Type B pancreatic cell (in vitro differentiated cells): ENCODE measurements around the gene PDXP. TPM values are rescaled to one million over a fixed set of nuclear protein-coding genes. Genes with fewer than 3 reads are reported as not detected.
A peak's percentile ranks its signal among the peaks of the same experiment; 100 is the strongest.

Experiments
- DNase-seq: peaks from one replicate; pipeline ENCODE4 v3.0.0; 2021; ENCODE audit warnings: mixed read lengths; ENCODE audit not compliant: unreplicated experiment; ENCODE audit errors: extremely low spot score
- H3K27ac Mint-ChIP-seq: 2 replicates; pipeline ENCODE4 v1.8.0; 2021; ENCODE audit warnings: mild to moderate bottlenecking, mixed read lengths
- H3K27me3 Mint-ChIP-seq: 2 replicates; pipeline ENCODE4 v1.8.0; 2021; ENCODE audit warnings: mixed read lengths
- H3K36me3 Mint-ChIP-seq: 2 replicates; pipeline ENCODE4 v1.8.0; 2021; ENCODE audit warnings: mixed read lengths
- H3K4me1 Mint-ChIP-seq: one replicate; pipeline ENCODE4 v1.8.0; 2021; ENCODE audit warnings: mixed read lengths; ENCODE audit not compliant: unreplicated experiment
- H3K4me3 Mint-ChIP-seq: 2 replicates; pipeline ENCODE4 v1.8.0; 2021; ENCODE audit warnings: mild to moderate bottlenecking, mixed read lengths
- H3K9me3 Mint-ChIP-seq: 2 replicates; pipeline ENCODE4 v1.8.0; 2021; ENCODE audit warnings: mixed read lengths
- CTCF ChIP-seq: fragments of 200-600 bp; sonication (generic); conservative IDR thresholded peaks from 2 replicates; pipeline ENCODE4 v1.5.0; 2021; ENCODE audit warnings: antibody characterized with exemption, mild to moderate bottlenecking
- total RNA-seq: library from RNA; stranded (reverse); gene quantifications from 2 replicates; pipeline ENCODE4 v1.2.1, GENCODE V29; 2021; ENCODE audit warnings: low replicate concordance

Gene PDXP
- total RNA-seq, 1 donor from 2014 or later: 30.2 TPM

DNA sequence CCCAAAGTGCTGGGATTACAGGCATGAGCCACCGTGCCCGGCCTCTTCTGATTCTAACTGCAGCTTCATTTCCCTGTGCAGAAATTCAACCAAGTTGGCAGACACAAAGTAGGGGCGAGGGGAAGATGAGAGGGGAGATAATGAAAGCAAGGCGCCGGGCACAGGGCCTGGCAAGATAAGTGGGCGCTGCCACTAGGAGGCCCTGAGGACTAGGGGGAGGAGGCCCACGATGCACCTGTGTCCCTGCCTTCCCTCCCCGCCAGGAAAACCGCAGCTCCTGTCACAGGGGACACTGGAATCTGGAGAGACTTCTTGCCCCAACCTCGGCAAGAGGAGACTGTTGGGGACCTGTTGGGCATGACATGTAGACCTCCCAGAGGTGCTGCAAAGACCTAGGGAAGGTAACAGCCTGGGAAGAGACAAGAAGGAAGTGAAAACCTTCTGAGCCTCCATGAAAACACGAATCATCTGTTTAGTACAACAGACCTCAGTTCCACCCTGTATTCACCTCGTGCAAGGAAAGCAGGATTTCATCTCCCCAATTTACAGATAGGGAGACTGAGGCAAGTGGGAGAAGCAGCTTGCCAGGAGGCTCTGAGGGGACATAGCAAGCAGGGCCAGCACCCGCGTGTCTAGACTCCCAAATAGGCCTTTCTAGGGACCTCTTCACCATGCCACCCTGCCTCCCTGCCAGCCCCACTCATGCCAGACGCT is 13.8 kb downstream of the PDXP start:
- H3K4me3 Mint-ChIP-seq: no peak overlapping the region
- no peaks in the 10 kb centered on the region for H3K27me3 Mint-ChIP-seq
- no peak for DNase-seq
- H3K36me3 Mint-ChIP-seq: peaks cover 3% of the 10 kb centered on the region
- H3K4me1 Mint-ChIP-seq: peaks cover 14% of the 10 kb centered on the region
- H3K9me3 Mint-ChIP-seq: no peaks in the 10 kb centered on the region
- no peak for TF ChIP-seq CTCF
- H3K27ac Mint-ChIP-seq: no peak overlapping the region

DNA sequence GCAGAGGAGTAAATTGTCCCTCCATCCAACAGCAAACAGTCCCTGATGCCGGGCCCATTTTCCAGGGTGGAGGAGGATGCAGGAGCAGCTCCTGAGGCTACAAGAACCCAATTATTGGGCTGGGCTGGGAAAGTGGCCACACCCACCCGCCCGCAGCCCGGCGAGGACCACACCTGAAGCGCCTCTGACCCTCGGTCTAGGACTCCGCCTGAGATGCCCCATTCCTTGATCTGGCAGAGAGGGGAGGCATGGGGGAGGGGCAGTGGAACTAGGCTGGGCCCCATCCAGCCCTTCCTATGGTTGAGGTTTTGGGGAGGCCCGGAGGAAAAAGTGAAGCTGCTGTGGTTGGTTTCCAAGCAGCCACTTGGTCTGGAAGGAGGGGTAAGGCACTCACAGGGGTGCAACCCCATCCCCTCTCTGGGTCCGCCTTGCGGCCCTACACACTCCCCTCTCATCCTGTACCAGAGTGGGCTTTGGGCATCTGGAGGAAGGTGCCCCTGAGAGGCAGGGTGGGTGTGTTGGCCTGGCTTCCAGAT is 14.5 kb downstream of the PDXP start:
- Mint-ChIP-seq H3K4me3 (no peak overlapping the region), H3K36me3 (peaks cover 3% of the 10 kb centered on the region), H3K27me3 (no peaks in the 10 kb centered on the region), H3K27ac (no peak overlapping the region), H3K4me1 (peaks cover 9% of the 10 kb centered on the region), H3K9me3 (no peaks in the 10 kb centered on the region)
- no peak for DNase-seq
- no peak for TF ChIP-seq CTCF

DNA sequence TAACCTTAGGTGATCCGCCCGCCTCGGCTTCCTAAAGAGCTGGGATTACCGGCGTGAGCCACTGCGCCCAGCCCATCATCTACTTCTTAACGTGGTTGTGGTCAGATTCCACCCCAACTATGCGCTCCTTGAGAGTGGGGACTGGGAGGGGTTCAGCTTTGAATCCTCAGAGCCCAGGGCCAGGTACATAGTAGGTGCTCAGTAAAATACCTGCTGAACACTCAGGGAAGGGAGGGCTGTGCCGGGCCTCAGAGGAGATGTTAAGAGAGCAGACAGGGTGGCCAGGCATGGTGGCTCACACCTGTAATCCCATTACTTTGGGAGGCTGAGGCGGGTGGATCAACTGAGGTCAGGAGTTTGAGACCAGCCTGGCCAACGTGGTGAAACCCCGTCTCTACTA is 15.7 kb downstream of the PDXP start:
- H3K4me1 Mint-ChIP-seq: peaks cover 8% of the 10 kb centered on the region
- peaks cover 3% of the 10 kb centered on the region for H3K36me3 Mint-ChIP-seq
- DNase-seq: no peak
- H3K4me3 Mint-ChIP-seq: no peak overlapping the region
- peak overlapping the region; percentile 34 for H3K27ac Mint-ChIP-seq
- TF ChIP-seq CTCF: no peak
- no peaks in the 10 kb centered on the region for H3K27me3 Mint-ChIP-seq
- no peaks in the 10 kb centered on the region for H3K9me3 Mint-ChIP-seq

DNA sequence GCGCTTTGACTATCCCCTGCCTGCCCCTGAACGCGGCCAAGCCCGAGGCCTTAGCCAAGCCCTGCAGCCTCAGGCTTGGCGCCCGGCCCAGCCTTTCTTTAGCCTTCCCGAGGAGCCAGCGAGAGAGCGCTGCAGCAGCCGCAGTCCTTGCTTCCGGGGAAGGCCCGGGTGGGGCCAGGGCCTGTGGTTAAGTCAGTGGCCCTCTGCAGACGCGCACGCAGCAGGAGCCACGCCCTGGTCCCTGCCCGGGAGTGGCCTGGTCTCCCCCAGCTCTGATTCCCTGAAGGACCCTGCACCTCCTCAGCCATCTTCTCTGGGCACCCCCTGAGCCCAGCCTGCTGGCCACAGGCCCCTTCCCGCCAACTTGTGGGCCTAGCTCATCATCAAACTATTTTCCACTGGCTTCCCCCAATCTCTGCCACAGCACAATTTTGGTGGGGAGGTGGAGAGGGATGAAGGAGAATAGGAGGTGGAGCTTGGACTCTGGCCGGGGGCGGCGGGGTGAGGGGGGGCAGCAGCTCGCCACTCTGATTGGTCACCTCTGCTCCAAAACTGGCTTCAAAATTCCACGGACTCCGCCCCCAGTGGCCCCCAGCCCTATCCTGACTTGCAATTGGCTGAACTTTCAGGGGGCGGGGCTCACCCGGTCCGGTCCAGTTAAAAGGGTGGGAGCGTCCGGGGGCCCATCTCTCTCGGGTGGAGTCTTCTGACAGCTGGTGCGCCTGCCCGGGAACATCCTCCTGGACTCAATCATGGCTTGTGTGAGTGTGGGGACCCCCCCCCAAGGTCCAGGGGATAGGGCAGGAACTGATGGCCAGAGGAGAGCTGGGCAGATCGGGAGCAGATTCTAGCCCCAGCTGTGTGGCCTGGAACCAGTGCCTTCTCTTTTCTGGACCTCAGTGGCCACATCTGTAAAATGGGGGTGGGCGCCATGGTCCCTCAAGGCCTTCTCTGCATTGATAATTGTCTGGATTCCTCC is 16.7 kb downstream of the PDXP start, which contains the start of gene LGALS1:
TSS of gene LGALS1 (plus strand) at position 686 of the 979 bp plus-strand sequence. CDS start at position 753, 67 bp downstream.
- Mint-ChIP-seq H3K4me1 (peaks cover 8% of the 10 kb centered on the region), H3K27ac (peak within 1 kb of the TSS; percentile 55), H3K4me3 (peak within 1 kb of the TSS; percentile 83), H3K27me3 (no peaks in the 10 kb centered on the region), H3K9me3 (no peaks in the 10 kb centered on the region), H3K36me3 (no peaks in the 10 kb centered on the region)
- no peak for DNase-seq
- TF ChIP-seq CTCF: no peak

GRCh38 chr22:37675930-37676735 is 17.6 kb downstream of the PDXP start:
- peak overlapping the region; percentile 83 for H3K4me3 Mint-ChIP-seq
- no peaks in the 10 kb centered on the region for H3K36me3 Mint-ChIP-seq
- peak overlapping the region; percentile 55 for H3K27ac Mint-ChIP-seq
- H3K9me3 Mint-ChIP-seq: no peaks in the 10 kb centered on the region
- TF ChIP-seq CTCF: no peak
- H3K27me3 Mint-ChIP-seq: no peaks in the 10 kb centered on the region
- H3K4me1 Mint-ChIP-seq: peaks cover 10% of the 10 kb centered on the region
- no peak for DNase-seq
